Transverse colon (tissue), 4 donors: ENCODE results near the gene KCNQ1OT1. TPM values are rescaled to one million over a fixed set of nuclear protein-coding genes. Genes with fewer than 3 reads are reported as not detected.

Experiments used
- DNase-seq: peaks from one replicate; pipeline ENCODE4 v3.0.0-alpha.2; 2019
- H3K27ac ChIP-seq, 4 donors: fragments of 200-600 bp; sonication (generic); 2 replicates each; pipeline ENCODE4 v1.5.1; 2016 to 2018; ENCODE audit warnings: inconsistent platforms in 4 of 4
- H3K27me3 ChIP-seq: fragments of 200-600 bp; sonication (generic); 2 replicates; pipeline ENCODE4 v1.5.1; 2017; ENCODE audit warnings: inconsistent platforms
- H3K36me3 ChIP-seq, 4 donors: fragments of 200-600 bp; sonication (generic); 2 replicates each; pipeline ENCODE4 v1.5.1; 2017 to 2019; ENCODE audit warnings: inconsistent platforms in 4 of 4
- H3K4me1 ChIP-seq, 4 donors: fragments of 200-600 bp; sonication (generic); 2 replicates each; pipeline ENCODE4 v1.5.1; 2017 to 2020; ENCODE audit warnings: inconsistent platforms in 4 of 4
- H3K4me3 ChIP-seq, 4 donors: fragments of 200-600 bp; sonication (generic); 1 replicate in 1 of 4; 2 replicates in 3 of 4; pipeline versions ENCODE4 v1.5.1 to v1.6.1; 2017 to 2019; ENCODE audit warnings: inconsistent platforms in 4 of 4
- H3K9me3 ChIP-seq, 2 donors: fragments of 200-600 bp; sonication (generic); 2 replicates each; pipeline ENCODE4 v1.5.1; 2017 to 2019; ENCODE audit warnings: inconsistent platforms in 2 of 2
- CTCF ChIP-seq, 5 experiments: fragments of 200-600 bp in 3 of 5; fragments of 450-650 bp in 2 of 5; sonication (generic) in 3 of 5; IDR thresholded peaks; 1 replicate in 2 of 5; 2 replicates in 3 of 5; pipeline ENCODE4 v1.5.1; 2016 to 2017; ENCODE audit warnings: antibody characterized with exemption in 5 of 5, inconsistent platforms in 3 of 5, mild to moderate bottlenecking in 2 of 5, moderate library complexity in 1 of 5
- EP300 ChIP-seq: sonication (generic); formaldehyde crosslinking; IDR thresholded peaks from one replicate; pipeline ENCODE4 v1.6.1; 2017; ENCODE audit warnings: antibody characterized with exemption, low read depth
- POLR2A ChIP-seq: fragments of 450-650 bp; IDR thresholded peaks from one replicate; pipeline ENCODE4 v1.6.1; 2016; ENCODE audit warnings: antibody characterized with exemption, mild to moderate bottlenecking, moderate library complexity
- POLR2AphosphoS5 ChIP-seq, 3 donors: sonication (generic); formaldehyde crosslinking; IDR thresholded peaks; one replicate each; pipeline ENCODE4 v1.6.1; 2016; ENCODE audit warnings: antibody characterized with exemption in 3 of 3
- WGBS, 2 donors: methylation state at CpG; one replicate each; pipeline ENCODE4 v1.1.5; 2018; ENCODE audit warnings: low coverage in 1 of 2; 5-methylcytosine and 5-hydroxymethylcytosine counted together
- in situ Hi-C, 4 donors: fragments of 200-750 bp; cut with MboI; loops; one replicate each; pipeline versions ENCODE4 v1.15.0 to v1.15.1; 2017; ENCODE audit warnings: low sequenced_read_pairs in 3 of 4, low pct_ligation_motif_present in 1 of 4, low pct_unique_long_range_greater_than_20kb in 1 of 4
- intact Hi-C: fragments of 100-400 bp; cut with DNase I; formaldehyde crosslinking; loops from one replicate; pipeline ENCODE4 v1.15.1; 2023; ENCODE audit warnings: low total_unique reads
- total RNA-seq, 4 donors: library from RNA; depleted of rRNA; stranded (reverse); fragments of >200 nt; gene quantifications; one replicate each; pipeline ENCODE4 v1.1.0, GENCODE V29; 2016

The KCNQ1OT1 gene
- total RNA-seq, 4 donors from 2014 or later, result 1.5 to 5.0 (median 1.9) TPM

- H3K4me1 ChIP-seq, result peaks cover 0 to 12% (median 4%) of the 10 kb centered on the region in 4 donors
- no peaks in the 10 kb centered on the region for H3K36me3 ChIP-seq
- H3K27me3 ChIP-seq, result no peaks in the 10 kb centered on the region
- in situ Hi-C loops (no loop called here), intact Hi-C loops (no loop called here)
- DNase-seq, result no peak
- no peak overlapping the region for H3K27ac ChIP-seq
- no peak overlapping the region for H3K4me3 ChIP-seq
- H3K9me3 ChIP-seq, result no peaks in the 10 kb centered on the region
- WGBS, 2 donors, result 92% methylated on average over 3 of the region's 3 CpGs; no CpG with 5 or more reads in 1 of the 2 donors
- no peak for TF ChIP-seq EP300
- TF ChIP-seq POLR2AphosphoS5 (IDR thresholded peaks at IDR 0.05), result no peak
- TF ChIP-seq CTCF (IDR thresholded peaks at IDR 0.05), result no peak
- no peak for TF ChIP-seq POLR2A
These were observed 28.0 kb downstream of the KCNQ1OT1 start for GRCh38 chr11:2671748-2672147.

GRCh38 chr11:2670541-2671100, 29.2 kb downstream of the KCNQ1OT1 start:
- H3K4me3 ChIP-seq, result no peak overlapping the region
- H3K27ac ChIP-seq, result no peak overlapping the region
- no peaks in the 10 kb centered on the region for H3K36me3 ChIP-seq
- intact Hi-C loops (no loop called here), in situ Hi-C loops (no loop called here)
- 0% methylated on average over 1 of the region's 1 CpG; no CpG with 5 or more reads in 1 of the 2 donors for WGBS, 2 donors
- H3K9me3 ChIP-seq, result no peaks in the 10 kb centered on the region
- DNase-seq, result no peak
- H3K4me1 ChIP-seq, result peaks cover 0 to 12% (median 2%) of the 10 kb centered on the region in 4 donors
- H3K27me3 ChIP-seq, result no peaks in the 10 kb centered on the region
- TF ChIP-seq EP300 (no peak), POLR2A (no peak), CTCF (IDR thresholded peaks at IDR 0.05) (no peak), POLR2AphosphoS5 (IDR thresholded peaks at IDR 0.05) (no peak)

GRCh38 chr11:2669634-2670469, 29.9 kb downstream of the KCNQ1OT1 start:
- H3K4me1 ChIP-seq, result peaks cover 0 to 8% (median 1%) of the 10 kb centered on the region in 4 donors
- in situ Hi-C loops, result no loop called here
- no peak for DNase-seq

More at GRCh38 chr11:2669634-2670469, 29.9 kb downstream of the KCNQ1OT1 start:
- H3K4me3 ChIP-seq, result no peak overlapping the region
- H3K27ac ChIP-seq, result no peak overlapping the region
- H3K9me3 ChIP-seq, result no peaks in the 10 kb centered on the region
- no peaks in the 10 kb centered on the region for H3K36me3 ChIP-seq
- TF ChIP-seq POLR2A (no peak), EP300 (no peak), CTCF (IDR thresholded peaks at IDR 0.05) (no peak), POLR2AphosphoS5 (IDR thresholded peaks at IDR 0.05) (no peak)
- no peaks in the 10 kb centered on the region for H3K27me3 ChIP-seq
- 86% methylated on average over 8 of the region's 8 CpGs; no CpG with 5 or more reads in 1 of the 2 donors for WGBS, 2 donors
- intact Hi-C loops, result no loop called here
